GM18526 (cell line): Measurements from ENCODE around the gene CNTD1.

Source experiments
- POLR2A ChIP-seq: IDR thresholded peaks from 3 replicates; pipeline ENCODE4 v1.6.1; 2011; ENCODE audit not compliant: insufficient read length; ENCODE audit errors: extremely low read depth

CNTD1 gene

DNA sequence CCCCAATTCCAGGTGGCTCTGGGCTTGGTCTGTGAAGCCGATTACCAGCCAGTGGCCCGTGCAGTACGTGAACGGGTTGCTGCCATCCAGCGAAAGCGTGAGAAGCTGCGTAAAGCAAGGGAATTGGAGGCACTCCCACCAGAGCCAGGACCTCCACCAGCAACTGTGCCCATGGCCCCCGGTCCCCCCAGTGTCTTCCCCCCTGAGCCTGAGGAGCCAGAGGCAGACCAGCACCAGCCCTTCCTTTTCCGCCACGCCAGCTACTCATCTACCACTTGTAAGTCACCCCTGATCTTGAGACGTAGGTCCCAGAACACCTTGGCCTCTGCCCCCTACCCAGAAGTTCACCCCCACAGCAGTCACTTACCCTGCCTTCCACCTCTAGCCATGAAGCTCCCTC, 11.4 kb upstream of the CNTD1 start:
- TF ChIP-seq POLR2A: no peak

GRCh38 chr17:42791948-42792347, 6.7 kb upstream of the CNTD1 start:
- no peak for TF ChIP-seq POLR2A

- TF ChIP-seq POLR2A: no peak
Observed at GRCh38 chr17:42792545-42792944, 6.1 kb upstream of the CNTD1 start.

- TF ChIP-seq POLR2A: no peak
Observed at GRCh38 chr17:42795061-42795460, 3.6 kb upstream of the CNTD1 start.

GRCh38 chr17:42795465-42795864, 3.2 kb upstream of the CNTD1 start:
- no peak for TF ChIP-seq POLR2A

- no peak for TF ChIP-seq POLR2A
Observed at GRCh38 chr17:42796066-42796758, 2.4 kb upstream of the CNTD1 start.

- TF ChIP-seq POLR2A: no peak
Observed at GRCh38 chr17:42797067-42798007, 1.3 kb upstream of the CNTD1 start.

- TF ChIP-seq POLR2A: no peak
Observed at GRCh38 chr17:42798011-42798382, 664 bp upstream of the CNTD1 start.

GRCh38 chr17:42803074-42803883, 4.6 kb downstream of the CNTD1 start:
- no peak for TF ChIP-seq POLR2A

DNA sequence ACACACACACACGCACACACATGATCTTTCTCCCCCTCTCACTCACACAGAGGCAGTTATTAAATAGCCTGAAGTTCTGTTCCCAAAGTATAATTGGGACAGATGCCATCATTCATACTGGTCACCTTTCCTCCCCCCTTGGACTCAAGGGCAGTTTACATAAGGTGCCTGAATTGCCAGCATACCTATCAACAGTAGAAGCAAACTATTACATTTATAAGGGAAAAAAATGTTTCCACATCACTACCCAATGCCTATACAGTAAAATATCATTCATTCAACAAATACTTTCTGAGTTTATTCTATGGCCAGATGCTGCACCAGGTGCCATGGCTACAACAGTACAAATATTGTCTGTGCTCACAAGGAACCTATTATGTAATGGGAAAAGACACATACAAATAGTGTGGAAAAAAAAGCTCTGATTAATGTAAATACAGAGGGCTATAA, 6.3 kb downstream of the CNTD1 start:
- no peak for TF ChIP-seq POLR2A

DNA sequence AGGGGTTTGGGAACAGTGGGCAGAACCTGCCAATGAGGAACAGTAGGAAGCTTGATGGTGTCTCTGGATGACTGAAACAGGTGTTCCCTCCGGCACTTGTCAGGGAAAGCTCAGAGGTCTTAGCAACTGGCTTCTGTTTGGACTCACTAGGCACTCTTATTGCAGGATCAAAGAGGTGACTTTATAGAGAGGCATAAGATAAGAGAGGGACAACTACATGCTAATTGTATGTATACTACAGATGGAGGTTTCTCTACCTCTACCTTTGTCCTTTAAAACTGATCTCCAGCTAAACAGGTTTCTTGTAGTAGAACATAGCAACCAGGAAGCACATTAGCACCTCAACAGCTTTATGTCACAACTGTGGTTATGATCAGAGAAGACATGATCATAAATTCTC, 7.6 kb downstream of the CNTD1 start:
- no peak for TF ChIP-seq POLR2A

DNA sequence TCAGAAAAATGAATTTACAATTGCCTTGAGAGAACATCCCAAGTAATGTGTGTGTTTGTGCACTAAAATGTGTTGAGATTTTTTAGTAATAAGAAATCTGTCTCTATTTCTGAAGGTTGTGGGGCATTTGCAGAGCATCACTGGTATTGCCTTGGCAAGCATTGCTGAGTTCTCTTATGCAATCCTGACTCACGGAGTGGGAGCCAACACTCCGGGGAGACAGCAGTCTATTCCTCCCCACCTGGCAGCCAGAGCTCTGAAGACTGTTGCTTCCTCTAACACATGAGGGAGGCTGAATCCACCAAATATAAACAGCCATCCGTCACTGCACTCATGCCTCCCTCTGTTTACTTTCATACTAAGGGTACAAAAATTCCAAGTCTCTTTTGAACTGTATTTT, 10.6 kb downstream of the CNTD1 start:
- no peak for TF ChIP-seq POLR2A

DNA sequence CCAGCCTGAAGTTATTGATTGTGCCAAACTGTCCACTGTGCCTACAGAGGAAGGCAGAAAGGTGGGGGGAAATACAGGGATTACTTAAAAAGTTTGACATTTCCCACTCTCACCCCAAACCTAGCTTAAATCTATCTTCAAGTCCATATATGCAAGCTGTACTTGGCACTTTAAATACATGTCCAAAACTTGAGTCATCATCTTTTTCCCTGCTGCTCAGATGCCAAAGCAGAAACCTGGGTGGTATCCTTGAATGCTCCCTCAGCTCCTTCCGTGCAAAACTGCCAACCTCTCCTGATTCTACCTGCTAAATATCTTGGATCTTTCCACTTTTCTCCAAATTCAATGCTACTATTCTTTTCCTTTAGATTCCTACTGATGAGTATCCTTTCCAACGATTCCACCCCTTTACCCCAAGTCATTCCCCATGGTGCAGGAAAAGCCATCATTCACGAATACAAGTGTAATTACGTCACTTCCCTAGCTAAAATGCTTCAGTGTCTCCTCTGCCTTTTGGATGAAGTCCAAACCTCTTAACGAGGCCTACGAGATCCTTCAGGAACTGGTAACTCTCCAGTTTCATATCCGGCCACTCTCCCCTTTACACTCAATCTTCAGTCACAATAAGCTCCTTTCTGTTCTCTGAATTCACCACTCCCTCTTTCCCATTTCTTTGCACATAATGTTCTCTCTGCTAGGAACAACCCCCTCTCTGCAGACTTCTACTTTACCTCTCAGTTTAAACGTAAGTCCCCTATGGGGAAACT, 16.2 kb downstream of the CNTD1 start:
- TF ChIP-seq POLR2A: no peak

DNA sequence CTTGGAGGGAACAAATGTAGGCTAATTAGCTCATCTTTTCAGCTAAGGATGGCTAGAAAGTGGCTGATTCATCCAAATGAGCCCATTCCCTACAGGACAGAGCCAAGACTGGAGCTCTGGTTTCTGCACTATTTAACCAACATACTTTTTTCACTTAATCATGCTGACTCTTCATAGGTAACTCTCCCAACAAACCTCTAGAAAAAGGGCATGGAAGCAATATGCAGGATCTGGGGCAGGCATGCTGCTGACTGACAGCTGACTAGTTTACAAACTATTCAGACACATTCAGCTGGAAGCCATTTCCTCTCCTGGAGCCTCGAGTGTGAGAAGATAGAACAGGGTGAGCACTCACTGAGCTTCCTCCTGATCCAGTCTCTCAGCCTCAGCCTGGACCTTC, 19.2 kb downstream of the CNTD1 start:
- no peak for TF ChIP-seq POLR2A

GRCh38 chr17:42818379-42818778, 19.7 kb downstream of the CNTD1 start:
- no peak for TF ChIP-seq POLR2A
